Left lobe of liver (tissue), 1 donor: ENCODE results near the gene HAND1. TPM values are rescaled to one million over a fixed set of nuclear protein-coding genes. Genes with fewer than 3 reads are reported as not detected.

Experiments used
- total RNA-seq: library from RNA; stranded (reverse); gene quantifications from one replicate; pipeline ENCODE4 v1.2.1, GENCODE V29; 2021
- donor health status: DM: no; HTN: yes; CAD: no.

HAND1 gene
- total RNA-seq, 1 donor from 2014 or later = not detected

Other genes with a start within 250 kb of the HAND1 start
- gene SAP30L, start 32.2 kb downstream of the HAND1 start, total RNA-seq = 16.6 TPM